Osteoblast (primary cell): Measurements from ENCODE around the gene ANKRD16. TPM values are rescaled to one million over a fixed set of nuclear protein-coding genes. Genes with fewer than 3 reads are reported as not detected.

Source experiments
- DNase-seq: peaks from one replicate; pipeline ENCODE4 v3.0.0; 2011; ENCODE audit warnings: low spot score, mixed read lengths; ENCODE audit not compliant: insufficient read length; ENCODE audit errors: missing footprints
- H2AFZ ChIP-seq: 2 replicates; pipeline ENCODE4 v1.6.0; 2011; ENCODE audit warnings: mild to moderate bottlenecking, low read length
- H3K27ac ChIP-seq: 2 replicates; pipeline ENCODE4 v1.5.1; 2011; ENCODE audit warnings: mild to moderate bottlenecking, low read depth, low read length, moderate library complexity
- H3K27me3 ChIP-seq: 2 replicates; pipeline ENCODE4 v1.6.0; 2012; ENCODE audit warnings: mild to moderate bottlenecking, control low read depth, inconsistent platforms, low read length, moderate library complexity; ENCODE audit not compliant: insufficient read depth
- H3K36me3 ChIP-seq: 2 replicates; pipeline ENCODE4 v1.5.1; 2011; ENCODE audit warnings: mild to moderate bottlenecking, low read length, control low read depth, moderate library complexity; ENCODE audit not compliant: insufficient read depth
- H3K4me1 ChIP-seq: 2 replicates; pipeline ENCODE4 v1.5.1; 2011; ENCODE audit warnings: mild to moderate bottlenecking, low read length, control low read depth, moderate library complexity; ENCODE audit not compliant: insufficient read depth
- H3K4me2 ChIP-seq: 2 replicates; pipeline ENCODE4 v1.6.0; 2011; ENCODE audit warnings: mild to moderate bottlenecking, low read length; ENCODE audit not compliant: insufficient read depth
- H3K4me3 ChIP-seq: fragments of 200-600 bp; sonication (generic); 3 replicates; pipeline ENCODE4 v1.5.1; 2012; ENCODE audit warnings: mild to moderate bottlenecking, low read length, inconsistent platforms; ENCODE audit not compliant: insufficient read depth
- H3K79me2 ChIP-seq: 2 replicates; pipeline ENCODE4 v1.6.0; 2012; ENCODE audit warnings: mild to moderate bottlenecking, low read length, control low read depth, inconsistent platforms; ENCODE audit not compliant: insufficient read depth
- H3K9me3 ChIP-seq: 2 replicates; pipeline ENCODE4 v1.5.1; 2011; ENCODE audit warnings: low read depth, low read length, control low read depth
- H4K20me1 ChIP-seq: 2 replicates; pipeline ENCODE4 v1.6.0; 2012; ENCODE audit warnings: mild to moderate bottlenecking, low read length, control low read depth; ENCODE audit not compliant: insufficient read depth
- CTCF ChIP-seq: IDR thresholded peaks from 2 replicates; pipeline ENCODE4 v1.5.1; 2011; ENCODE audit warnings: mild to moderate bottlenecking, low read depth, low read length, moderate library complexity; ENCODE audit errors: extremely low read depth
- total RNA-seq: library from RNA; depleted of rRNA; stranded (reverse); fragments of >200 nt; gene quantifications from 2 replicates; pipeline ENCODE4 v1.2.3, GENCODE V29; 2012

The ANKRD16 gene
- total RNA-seq, 1 donor, result 7.2 TPM

GRCh38 chr10:5933909-5934546 is 44.3 kb upstream of the ANKRD16 start:
- Histone ChIP-seq H3K4me3 (no peak overlapping the region), H3K9me3 (no peaks in the 10 kb centered on the region), H3K4me2 (no peak overlapping the region), H3K79me2 (no peaks in the 10 kb centered on the region), H3K36me3 (peaks cover 74% of the 10 kb centered on the region), H3K27ac (no peak overlapping the region), H2AFZ (no peak overlapping the region), H3K4me1 (no peaks in the 10 kb centered on the region), H3K27me3 (no peaks in the 10 kb centered on the region), H4K20me1 (no peaks in the 10 kb centered on the region)
- DNase-seq, result no peak
- TF ChIP-seq CTCF, result no peak

- Histone ChIP-seq H3K27me3 (no peaks in the 10 kb centered on the region), H3K4me3 (no peak overlapping the region), H3K27ac (no peak overlapping the region), H3K36me3 (peaks cover 70% of the 10 kb centered on the region), H4K20me1 (no peaks in the 10 kb centered on the region), H3K9me3 (no peaks in the 10 kb centered on the region), H2AFZ (no peak overlapping the region), H3K4me1 (peaks cover 4% of the 10 kb centered on the region), H3K79me2 (no peaks in the 10 kb centered on the region), H3K4me2 (no peak overlapping the region)
- no peak for DNase-seq
- no peak for TF ChIP-seq CTCF
These were observed 42.7 kb upstream of the ANKRD16 start for GRCh38 chr10:5932345-5932744.

GRCh38 chr10:5930272-5930671 is 40.6 kb upstream of the ANKRD16 start:
- TF ChIP-seq CTCF, result no peak
- DNase-seq, result no peak
- peaks cover 56% of the 10 kb centered on the region for H3K36me3 ChIP-seq
- H2AFZ ChIP-seq, result no peak overlapping the region
- H4K20me1 ChIP-seq, result no peaks in the 10 kb centered on the region
- H3K27me3 ChIP-seq, result no peaks in the 10 kb centered on the region
- no peak overlapping the region for H3K27ac ChIP-seq
- H3K4me1 ChIP-seq, result peaks cover 13% of the 10 kb centered on the region
- H3K4me2 ChIP-seq, result no peak overlapping the region
- no peaks in the 10 kb centered on the region for H3K9me3 ChIP-seq
- H3K4me3 ChIP-seq, result no peak overlapping the region
- no peaks in the 10 kb centered on the region for H3K79me2 ChIP-seq

- DNase-seq, result no peak
- Histone ChIP-seq H3K27ac (no peak overlapping the region), H3K27me3 (no peaks in the 10 kb centered on the region), H3K79me2 (no peaks in the 10 kb centered on the region), H3K36me3 (peaks cover 56% of the 10 kb centered on the region), H3K4me3 (no peak overlapping the region), H2AFZ (no peak overlapping the region), H3K4me1 (peaks cover 13% of the 10 kb centered on the region), H4K20me1 (no peaks in the 10 kb centered on the region), H3K9me3 (no peaks in the 10 kb centered on the region), H3K4me2 (no peak overlapping the region)
- no peak for TF ChIP-seq CTCF
These were observed 39.7 kb upstream of the ANKRD16 start for GRCh38 chr10:5929442-5929841.
